HG03095 (cell line): Measurements from ENCODE around the gene COL17A1.

Source experiments
- ATAC-seq: cut with Tn5 transposase; IDR thresholded peaks from one replicate; pipeline ENCODE4 v1.9.1; 2021; ENCODE audit warnings: moderate library complexity; ENCODE audit not compliant: unreplicated experiment

The COL17A1 gene

DNA sequence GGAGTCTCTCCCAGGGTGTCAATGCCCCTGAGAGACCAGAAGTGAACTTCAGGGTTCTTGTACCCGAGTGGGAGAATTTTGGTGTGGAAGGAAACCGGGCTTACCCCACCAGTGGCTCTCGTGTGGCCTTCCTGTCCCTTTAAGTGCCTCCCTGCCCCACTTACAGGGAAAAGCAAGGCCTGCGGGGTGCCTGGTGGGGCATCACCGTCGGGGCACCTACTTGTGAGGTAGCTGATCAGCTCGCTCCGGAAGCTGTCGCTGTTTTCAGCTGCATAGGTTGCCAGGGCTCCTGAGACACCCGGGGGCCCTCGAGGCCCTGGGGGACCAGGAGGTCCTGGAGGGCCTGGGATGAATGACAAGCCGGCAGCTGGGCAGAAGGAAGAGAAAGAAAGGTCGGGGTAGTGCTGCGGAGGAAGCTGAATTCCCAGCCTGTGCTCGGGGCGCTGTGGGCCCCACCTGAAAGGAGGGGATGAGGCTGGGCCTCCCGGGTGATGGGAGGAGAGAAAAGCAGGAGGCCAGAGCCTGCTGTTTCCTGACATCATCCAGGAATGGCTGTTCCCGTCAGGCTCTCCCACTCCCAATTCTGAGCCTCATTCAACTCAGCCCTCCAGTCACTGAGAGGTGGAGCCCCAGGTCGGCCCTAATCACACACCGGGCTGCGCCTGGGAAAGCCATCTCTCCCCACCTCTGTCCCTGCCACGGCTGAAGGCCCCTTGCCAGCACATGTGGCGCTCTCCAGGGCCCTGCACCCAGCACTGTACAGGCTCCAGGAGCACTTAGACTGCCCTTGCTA, 51.1 kb downstream of the COL17A1 start:
- no peak for ATAC-seq

- ATAC-seq = no peak
Measured at GRCh38 chr10:104033966-104034365, 51.7 kb downstream of the COL17A1 start.

GRCh38 chr10:104033401-104033930, 52.2 kb downstream of the COL17A1 start:
- ATAC-seq = no peak

DNA sequence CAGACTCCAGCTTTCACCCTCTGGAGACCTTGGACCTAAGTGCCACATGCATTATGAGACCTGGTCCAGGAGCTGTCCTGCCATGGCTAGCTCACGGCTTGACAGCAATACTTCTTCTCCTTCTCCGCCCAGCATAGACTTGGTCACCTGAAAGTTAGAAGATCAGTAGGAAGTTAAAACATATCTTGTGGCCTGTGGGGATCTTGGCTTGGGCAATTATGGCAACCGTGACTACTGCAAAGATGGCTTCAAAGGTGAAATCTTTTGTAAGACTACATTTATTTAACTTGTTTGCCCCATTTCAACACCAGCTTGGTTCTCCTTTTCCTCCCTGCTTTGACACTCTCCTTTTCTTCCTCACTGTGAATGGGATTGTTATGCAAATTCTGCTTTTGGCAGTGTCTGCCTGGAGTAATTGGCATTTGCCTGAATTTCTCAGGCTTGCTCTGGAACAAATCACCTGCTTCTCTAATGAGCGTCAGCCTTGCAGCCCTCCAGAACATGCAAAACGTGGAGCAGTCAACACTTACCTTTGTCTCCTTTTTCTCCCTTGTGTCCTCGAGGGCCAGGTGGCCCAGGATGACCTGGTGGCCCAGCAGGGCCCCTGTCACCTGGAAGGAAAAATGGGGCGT, 53.4 kb downstream of the COL17A1 start:
- ATAC-seq = no peak

GRCh38 chr10:104031631-104032030, 54.0 kb downstream of the COL17A1 start:
- no peak for ATAC-seq

DNA sequence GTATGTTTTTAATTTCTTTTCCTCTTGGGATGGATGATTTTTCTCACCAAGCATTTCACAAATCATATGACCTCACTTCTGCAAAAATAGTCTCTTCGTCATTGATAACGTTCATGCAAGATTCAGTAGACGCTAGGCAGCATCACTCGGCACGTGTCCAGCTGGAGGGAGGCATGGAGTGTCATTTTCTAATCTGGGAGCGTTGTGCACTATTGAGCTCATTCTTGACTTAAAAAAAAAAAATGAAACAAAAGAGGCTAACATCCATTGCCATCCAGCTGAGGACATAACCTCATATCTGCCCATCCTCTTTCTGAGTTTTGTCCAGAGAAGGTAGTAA, 56.2 kb downstream of the COL17A1 start:
- ATAC-seq = no peak

GRCh38 chr10:104028823-104029520, 56.7 kb downstream of the COL17A1 start:
- ATAC-seq = no peak

DNA sequence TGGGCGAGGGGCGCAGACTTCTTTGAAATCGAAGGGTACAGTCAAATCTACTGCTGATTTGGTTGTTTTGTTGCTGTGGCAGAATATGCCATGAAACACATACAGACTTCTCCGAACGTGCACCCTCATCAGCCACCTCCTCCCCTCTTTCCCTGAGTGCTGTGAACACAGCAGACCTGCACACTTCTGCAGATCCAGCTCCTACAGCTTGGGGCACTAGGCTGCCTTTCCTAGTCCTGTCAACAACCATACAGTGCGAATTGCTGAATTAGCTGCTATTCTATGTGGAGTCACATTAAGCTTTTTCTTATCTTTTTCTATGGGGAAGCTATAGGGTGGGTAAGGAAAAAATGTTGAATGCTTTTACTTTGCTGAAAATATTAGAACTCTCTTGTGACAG, 57.5 kb downstream of the COL17A1 start:
- ATAC-seq = no peak

- no peak for ATAC-seq
Measured at GRCh38 chr10:104026762-104027161, 58.9 kb downstream of the COL17A1 start.

GRCh38 chr10:104025524-104025923, 60.2 kb downstream of the COL17A1 start:
- ATAC-seq = no peak

GRCh38 chr10:104022026-104022425, 63.7 kb downstream of the COL17A1 start:
- no peak for ATAC-seq

- no peak for ATAC-seq
Measured at GRCh38 chr10:104021246-104021645, 64.4 kb downstream of the COL17A1 start.

DNA sequence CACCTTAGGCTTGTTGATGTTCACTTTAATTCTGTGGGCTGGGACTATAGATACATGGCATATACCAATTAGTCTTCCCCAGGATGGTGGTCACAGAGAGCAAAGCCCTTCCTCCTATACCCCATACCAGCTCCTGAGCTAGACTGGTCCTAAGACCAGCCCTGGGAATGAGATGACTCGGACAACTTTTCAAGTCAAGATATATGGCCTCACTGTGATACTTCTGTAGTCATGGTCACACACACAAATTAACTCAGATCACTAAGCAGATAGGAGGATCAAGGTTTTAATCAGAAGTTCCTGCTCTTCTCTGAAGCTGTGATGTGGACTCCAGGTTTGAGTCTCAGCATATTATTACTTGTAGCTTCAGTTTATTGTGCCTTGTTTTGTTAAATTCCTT, 65.7 kb downstream of the COL17A1 start:
- no peak for ATAC-seq

DNA sequence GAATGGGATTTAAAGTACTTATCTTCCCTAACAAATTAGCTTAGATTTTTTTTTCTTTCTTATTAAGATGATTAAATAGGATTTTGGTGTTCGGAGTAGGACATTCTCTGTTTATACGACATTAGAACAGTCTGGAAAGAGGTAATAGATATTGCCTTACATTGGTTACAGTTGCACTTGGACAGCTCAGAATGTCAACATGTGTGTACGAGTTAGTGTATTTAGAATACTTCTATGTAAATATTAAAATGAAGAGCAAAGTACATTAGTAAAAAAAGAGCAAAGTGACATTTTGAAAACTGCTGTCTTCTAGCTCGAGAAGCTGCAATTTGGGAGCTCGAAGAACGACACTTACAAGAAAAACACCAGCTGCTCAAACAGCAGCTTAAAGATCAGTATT, 67.2 kb downstream of the COL17A1 start:
- no peak for ATAC-seq

DNA sequence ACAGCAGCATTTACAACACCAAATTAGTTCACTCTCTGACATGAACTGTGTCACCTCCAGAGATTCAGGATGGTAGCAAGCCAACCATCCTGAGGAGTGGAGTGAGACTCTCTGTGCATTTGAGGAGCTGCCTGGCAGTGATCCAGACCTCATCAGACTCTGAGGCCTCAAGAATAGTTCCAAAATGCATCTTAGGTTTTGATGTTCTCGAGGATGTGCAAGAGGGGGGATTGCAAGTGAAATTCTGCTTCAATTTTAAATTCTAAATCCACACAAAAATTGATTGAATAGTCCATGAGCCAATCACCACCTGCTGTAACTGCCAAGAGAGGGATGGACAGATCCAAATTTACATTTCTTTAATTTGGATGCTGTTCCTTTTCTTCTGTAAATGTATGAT, 69.0 kb downstream of the COL17A1 start:
- no peak for ATAC-seq

DNA sequence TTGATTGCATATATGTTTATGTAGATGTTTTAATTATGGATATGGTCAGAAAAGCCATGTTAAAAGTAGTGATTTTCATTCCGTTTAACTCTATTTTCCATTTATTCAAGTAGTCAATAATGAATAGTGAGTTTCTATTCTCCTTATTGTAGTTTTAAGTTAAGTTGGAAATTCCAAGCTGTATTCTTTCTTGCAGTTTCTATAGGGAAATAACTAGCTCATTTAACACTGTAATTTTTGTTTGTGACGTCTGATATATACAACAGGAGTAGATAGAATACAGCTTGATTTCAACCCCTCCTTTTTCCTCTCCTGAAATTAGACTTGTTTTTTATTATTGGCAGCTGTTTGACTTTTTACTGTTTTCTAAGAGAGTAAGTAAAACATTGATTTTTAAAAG, 71.5 kb downstream of the COL17A1 start:
- ATAC-seq = no peak

DNA sequence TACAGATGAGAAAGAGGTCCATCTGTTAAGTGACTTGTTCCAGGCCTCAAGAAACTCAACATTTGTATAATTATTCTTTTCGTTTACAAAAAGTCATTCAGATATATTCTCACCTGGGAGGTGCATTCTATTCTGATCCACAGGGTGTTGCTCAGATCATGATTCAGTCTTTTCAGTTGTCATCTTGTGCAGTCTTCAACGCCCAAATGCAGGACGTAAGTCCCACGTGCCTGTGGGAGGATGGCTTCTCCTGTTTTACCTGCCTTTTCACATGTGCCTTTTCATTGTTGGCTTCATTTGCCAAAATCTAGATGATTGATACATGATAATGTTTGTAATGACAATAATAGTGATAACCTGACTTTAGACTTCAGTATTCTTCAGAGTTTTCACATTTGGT, 72.2 kb downstream of the COL17A1 start:
- no peak for ATAC-seq

DNA sequence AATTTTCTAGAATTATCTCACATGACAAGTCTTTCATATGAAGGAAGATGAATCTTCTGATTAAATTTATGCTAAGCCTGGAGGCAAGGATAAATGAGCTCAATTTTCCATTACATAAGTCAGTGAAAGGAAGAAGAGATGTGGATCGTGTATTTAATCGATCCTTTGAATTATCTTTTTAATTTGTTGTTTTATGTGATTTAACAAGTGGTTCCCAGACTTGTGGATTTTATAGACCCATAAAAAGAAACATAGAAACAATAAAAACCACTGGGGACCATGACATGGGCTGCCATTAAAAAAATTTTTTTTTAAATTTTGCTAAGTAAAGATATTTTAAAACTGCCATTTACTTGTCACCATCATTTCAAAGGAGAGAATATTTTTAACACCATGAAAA, 73.8 kb downstream of the COL17A1 start:
- no peak for ATAC-seq

DNA sequence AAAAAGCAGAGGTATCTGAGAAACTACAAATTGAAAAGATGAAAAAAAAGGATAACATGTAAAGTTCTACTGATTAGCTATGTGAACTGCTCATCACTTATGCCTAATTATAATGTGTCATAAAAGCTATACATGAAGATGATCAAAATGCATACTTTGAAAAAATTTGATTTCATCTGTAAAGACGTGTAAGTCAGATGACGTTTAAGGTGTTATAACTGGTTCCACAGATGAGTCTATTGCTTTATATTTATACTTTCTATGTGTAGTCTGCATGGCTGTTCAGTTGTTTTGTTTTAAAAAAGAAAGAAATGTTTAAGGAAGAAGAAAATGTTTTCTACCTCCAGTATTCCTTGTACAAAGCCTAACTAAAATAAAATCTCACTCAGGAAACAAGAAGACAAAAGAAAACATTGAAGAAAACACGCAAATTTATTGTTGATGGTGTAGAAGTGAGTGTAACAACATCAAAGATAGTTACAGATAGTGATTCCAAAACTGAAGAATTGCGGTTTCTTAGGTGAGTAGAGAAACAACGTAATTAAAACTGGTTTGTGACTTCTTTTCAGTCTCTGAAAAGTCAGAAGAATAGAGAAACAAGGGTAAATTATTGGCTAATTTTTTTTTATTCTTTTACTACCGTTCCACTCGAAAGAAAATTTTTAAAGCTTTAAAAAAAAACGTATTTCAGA, 80.4 kb downstream of the COL17A1 start:
- ATAC-seq = no peak

DNA sequence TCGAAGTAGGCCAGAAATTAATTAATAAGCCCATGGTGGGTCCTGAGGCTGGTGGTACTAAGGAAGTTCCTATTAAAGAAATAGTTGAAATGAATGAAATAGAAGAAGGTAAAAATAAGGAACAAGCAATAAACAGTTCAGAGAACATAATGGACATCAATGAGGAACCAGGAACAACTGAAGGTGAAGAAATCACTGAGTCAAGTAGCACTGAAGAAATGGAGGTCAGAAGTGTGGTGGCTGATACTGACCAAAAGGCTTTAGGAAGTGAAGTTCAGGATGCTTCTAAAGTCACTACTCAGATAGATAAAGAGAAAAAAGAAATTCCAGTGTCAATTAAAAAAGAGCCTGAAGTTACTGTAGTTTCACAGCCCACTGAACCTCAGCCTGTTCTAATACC, 82.8 kb downstream of the COL17A1 start:
- ATAC-seq = no peak

GRCh38 chr10:103998805-103999204, 86.9 kb downstream of the COL17A1 start:
- ATAC-seq = no peak
